CD4-positive, alpha-beta T cell treated with Interleukin-2 at 100 ng/mL for 4 hours (primary cell): ENCODE data around the gene TIMM13.

Experiments used
- DNase-seq: peaks from one replicate; pipeline ENCODE4 v3.0.0-alpha.2; 2020; ENCODE audit warnings: low spot score

The TIMM13 gene

GRCh38 chr19:2454962-2455850 is 27.8 kb upstream of the TIMM13 start:
- no peak for DNase-seq

- DNase-seq: no peak
Measured at GRCh38 chr19:2454199-2454961, 27.0 kb upstream of the TIMM13 start.

DNA sequence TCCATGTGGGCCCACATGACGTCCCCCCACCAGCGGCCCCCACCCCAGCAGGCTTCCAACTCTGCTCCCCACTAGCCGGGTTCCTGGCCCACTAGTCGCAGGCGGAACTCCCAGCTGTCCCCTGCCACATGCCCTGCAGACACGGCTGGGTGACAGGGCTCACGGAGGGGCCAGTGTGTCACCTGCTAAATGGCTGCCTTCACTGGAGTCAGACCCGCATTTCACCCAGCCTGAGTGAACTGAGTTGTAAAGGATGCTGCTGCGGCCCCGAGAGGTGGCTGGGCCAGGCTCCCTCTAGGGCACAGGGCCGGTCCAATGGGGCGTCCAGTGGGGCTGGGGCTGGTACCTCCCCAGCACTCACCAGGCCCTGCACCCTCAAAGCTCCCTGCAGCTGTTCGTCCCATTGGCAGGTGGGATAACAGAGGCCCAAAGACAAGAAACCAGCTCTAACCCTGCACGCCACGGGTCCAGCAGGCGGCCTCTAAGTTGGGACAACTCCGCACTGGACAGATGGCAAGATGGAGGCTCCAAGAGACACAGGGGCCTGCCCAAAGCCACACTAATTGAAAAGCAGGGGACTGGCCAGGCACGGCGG is 26.1 kb upstream of the TIMM13 start:
- no peak for DNase-seq

DNA sequence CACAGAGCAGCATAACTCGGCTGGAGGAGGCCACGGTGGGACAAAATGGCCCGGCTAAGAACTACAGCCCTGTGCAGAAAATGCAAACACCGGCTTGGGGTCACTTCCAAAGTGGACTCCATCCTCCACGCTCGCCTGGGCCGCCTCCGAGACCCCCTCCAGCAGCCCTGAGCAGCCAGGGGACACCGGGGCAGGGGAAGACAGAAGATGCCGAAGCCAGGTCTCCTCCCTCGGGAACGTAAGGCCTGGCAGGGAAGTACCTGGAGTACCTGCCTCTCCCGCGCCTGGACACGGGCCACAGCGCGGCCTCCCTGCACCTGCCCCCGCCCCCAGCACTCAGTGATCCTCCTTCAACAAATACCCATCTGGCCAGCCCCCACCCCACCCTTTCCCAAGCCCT is 24.4 kb upstream of the TIMM13 start:
- DNase-seq: no peak

DNA sequence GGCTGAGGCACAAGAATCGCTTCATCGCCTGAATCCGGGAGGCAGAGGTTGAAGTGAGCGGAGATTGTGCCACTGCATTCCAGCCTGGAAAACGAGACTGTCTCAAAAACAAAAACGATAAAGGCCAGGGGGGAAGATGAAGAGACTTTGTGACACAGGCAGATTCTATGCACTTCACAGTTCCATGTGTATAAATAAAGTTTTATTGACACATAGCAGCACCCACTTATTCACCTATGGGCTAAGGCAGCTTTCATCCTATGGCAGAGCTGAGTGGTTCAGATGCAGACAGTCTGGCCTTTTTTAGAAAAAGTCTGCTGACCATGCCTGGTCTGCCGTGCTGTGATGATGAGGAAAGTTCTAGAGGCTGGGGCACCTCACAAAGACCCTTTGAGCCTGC is 23.8 kb upstream of the TIMM13 start:
- DNase-seq: no peak

GRCh38 chr19:2449019-2449418 is 21.6 kb upstream of the TIMM13 start:
- DNase-seq: no peak

- DNase-seq: no peak
Measured at GRCh38 chr19:2446381-2446780, 19.0 kb upstream of the TIMM13 start.

DNA sequence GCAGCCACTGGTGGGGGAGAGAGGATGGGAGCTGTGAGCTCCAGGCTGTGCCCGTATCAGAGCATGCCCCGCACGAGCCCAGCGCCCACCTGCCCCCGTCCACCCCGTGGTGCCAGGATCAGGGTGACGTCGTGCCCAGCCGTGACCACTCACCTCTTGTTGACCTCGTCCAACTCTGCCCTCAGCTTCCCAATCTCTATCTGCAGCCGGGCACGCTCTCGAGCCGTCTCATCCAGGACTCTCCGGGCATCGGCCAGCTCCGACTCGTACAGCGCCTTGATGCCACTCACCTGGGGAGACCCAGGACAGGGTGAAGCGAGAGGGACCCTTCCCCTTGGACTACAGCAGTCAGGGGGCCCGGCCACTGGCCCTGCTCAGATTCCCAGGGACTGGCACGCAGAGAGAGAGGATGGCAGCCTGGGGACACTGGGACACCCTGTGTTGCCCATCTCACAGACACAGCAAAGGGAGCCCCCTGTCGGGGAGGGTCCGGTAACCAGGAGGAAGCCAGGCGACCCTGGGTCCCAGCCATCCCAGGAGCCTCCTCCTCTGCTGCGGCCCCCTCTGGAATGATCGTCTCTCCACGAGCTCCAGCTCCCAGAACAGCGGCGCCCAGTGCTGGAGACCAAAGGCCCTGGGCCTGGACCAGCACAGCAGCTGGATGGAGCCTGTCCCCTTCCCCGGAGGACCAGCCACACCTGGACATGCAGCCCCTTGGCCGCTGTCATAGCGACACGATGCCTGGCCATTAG is 17.0 kb upstream of the TIMM13 start:
- no peak for DNase-seq

DNA sequence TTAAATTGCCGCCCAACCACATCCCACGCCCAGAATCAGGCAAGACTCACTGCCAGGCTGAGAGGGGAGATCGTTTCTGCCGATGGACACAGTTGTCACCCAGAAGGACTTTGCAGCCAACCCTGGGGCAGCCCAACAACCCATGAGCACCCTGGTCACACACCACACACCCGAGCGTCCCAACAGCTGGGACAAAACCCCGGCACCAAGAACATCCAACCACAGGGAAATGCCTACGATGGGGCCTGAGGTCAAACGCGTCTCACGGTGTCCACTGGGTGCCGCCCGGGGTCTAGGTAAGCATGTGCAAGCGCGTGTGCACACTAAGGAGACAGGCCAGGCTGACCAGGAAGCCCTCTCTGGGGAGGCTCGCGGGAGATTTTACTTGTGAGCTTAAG is 16.4 kb upstream of the TIMM13 start:
- no peak for DNase-seq

- no peak for DNase-seq
Measured at GRCh38 chr19:2443116-2443784, 15.9 kb upstream of the TIMM13 start.

GRCh38 chr19:2441096-2441752 is 13.8 kb upstream of the TIMM13 start:
- DNase-seq: no peak

GRCh38 chr19:2440515-2440914 is 13.1 kb upstream of the TIMM13 start:
- no peak for DNase-seq

DNA sequence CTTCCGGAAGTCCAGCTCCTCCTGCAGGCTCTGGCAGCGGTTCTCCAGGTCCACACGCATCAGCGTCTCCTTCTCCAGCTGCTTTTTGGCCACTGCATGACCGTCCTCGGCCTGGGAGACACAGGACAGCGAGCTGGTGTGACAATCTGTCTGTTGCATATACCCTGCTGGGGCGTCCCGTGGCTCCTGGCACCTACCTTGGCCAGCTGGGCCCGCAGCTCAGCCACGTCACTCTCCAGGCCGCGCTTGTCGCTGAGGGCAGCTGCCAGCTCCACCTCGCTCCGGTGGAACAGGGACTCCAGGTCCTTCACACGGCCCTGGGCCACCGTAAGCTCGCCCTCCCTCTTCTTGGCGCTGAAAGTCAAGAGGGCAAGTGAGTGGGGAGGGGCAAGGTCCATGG is 10.8 kb upstream of the TIMM13 start:
- no peak for DNase-seq

GRCh38 chr19:2436926-2437325 is 9.5 kb upstream of the TIMM13 start:
- DNase-seq: no peak

GRCh38 chr19:2436384-2436783 is 9.0 kb upstream of the TIMM13 start:
- no peak for DNase-seq

DNA sequence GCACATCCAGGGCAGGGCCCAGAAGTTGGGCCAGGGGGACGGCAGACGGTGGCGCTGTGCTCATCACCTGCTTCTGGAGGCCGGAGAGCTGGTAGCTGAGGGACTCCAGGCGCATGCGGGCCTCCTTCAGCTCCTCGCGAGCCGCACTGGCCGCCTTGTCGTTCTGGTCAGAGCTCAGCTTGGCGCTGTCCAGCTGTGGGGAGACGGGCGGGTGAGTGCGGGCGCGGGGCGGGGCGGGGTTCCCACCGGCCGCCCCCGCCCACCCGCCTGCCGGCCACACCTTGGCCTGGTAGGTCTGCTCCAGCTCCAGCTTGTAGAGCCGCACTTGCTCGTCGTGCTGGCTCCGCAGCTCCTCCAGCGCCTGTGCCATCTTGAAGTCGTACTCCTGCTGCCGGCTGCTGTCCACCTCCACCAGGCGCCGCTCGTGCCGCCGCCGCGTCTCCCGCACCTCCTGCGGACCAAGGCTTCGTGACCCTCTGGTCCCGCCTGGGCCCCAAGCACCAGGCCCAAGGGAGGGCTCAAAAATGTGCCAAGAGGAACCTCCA is 7.4 kb upstream of the TIMM13 start:
- no peak for DNase-seq

GRCh38 chr19:2434267-2434666 is 6.9 kb upstream of the TIMM13 start:
- no peak for DNase-seq

DNA sequence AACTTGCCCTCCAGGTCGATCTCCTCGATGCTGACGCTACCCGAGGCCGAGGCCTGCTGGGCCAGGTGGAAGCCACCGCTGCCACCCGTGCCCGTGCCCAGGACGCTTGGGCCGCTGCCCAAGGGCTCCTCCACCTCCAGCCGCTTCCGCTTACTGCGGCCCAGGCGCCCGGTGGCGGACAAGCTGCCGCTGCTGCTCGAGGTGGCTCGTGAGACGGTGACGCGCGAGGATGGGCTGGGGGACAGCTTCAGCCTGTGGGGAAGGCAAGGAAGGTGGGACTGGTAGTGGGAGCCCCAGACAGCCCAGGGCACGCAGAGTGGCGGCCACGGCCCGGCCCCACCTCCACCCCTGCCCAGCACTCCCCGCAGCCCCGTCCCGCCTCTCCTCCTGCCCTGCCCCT is 6.5 kb upstream of the TIMM13 start:
- no peak for DNase-seq

DNA sequence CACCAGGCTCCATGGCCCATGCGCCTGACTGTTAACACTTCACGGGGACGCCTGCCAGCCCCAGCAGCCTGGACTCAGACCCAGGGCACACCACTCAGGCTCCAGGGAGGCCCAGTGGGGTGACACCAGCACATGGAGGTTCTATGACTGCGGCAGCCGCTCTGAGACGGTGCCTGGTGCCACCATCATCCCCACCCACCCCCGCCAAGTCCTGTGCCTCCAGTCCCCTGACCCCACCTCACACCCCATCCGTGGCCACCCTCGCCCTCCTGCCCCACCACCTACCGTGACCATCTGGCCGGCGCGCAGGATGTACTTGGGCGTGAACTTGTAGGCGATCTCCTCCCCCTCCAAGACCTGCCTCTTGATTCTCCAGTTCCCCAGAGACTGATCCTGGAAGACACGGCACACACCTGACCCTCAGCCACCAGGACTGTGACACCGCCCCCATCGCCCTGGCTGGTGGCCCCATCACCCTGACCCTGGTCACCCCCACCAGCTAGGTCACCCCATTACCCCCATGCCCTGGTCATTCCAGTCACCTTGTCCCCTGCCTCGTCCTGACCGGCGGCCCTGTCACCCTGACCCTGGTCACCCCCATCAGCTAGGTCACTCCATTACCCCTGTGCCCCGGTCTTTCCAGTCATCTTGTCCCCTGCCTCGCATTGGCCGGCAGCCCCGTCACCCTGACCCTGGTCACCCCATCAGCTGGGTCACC is 4.9 kb upstream of the TIMM13 start:
- no peak for DNase-seq
